Nephron progenitor cell (in vitro differentiated cells): Measurements from ENCODE around the gene LRPAP1.
A peak's percentile ranks its signal among the peaks of the same experiment; 100 is the strongest.
"Not testable (repeated sequence)": the region's sequence is repeated elsewhere in the genome, so short reads cannot be mapped to it uniquely, and the experiment has no call there.

Experiments used
- DNase-seq: peaks from one replicate; pipeline ENCODE4 v3.0.0; 2021
- H3K27ac Mint-ChIP-seq: 2 replicates; pipeline ENCODE4 v1.8.0; 2021; ENCODE audit warnings: mild to moderate bottlenecking, moderate library complexity, mixed read lengths
- H3K27me3 Mint-ChIP-seq: 2 replicates; pipeline ENCODE4 v1.8.0; 2021; ENCODE audit warnings: mild to moderate bottlenecking, low read depth, mixed read lengths; ENCODE audit not compliant: poor library complexity
- H3K36me3 Mint-ChIP-seq: 2 replicates; pipeline ENCODE4 v1.8.0; 2021; ENCODE audit warnings: low read depth, mixed read lengths
- H3K4me1 Mint-ChIP-seq: 2 replicates; pipeline ENCODE4 v1.8.0; 2021; ENCODE audit warnings: mixed read lengths
- H3K4me3 Mint-ChIP-seq: 2 replicates; pipeline ENCODE4 v1.8.0; 2021; ENCODE audit warnings: mild to moderate bottlenecking, moderate library complexity, mixed read lengths
- H3K9me3 Mint-ChIP-seq: 2 replicates; pipeline ENCODE4 v1.8.0; 2021; ENCODE audit warnings: mild to moderate bottlenecking, moderate library complexity, mixed read lengths
- CTCF ChIP-seq: fragments of 200-600 bp; sonication (generic); IDR thresholded peaks from 2 replicates; pipeline ENCODE4 v1.5.0; 2021; ENCODE audit warnings: antibody characterized with exemption

The LRPAP1 gene

GRCh38 chr4:3462790-3463415 is 69.3 kb downstream of the LRPAP1 start, which contains the start of gene DOK7:
TSS of gene DOK7 (plus strand) at chr4:3463306. CDS start at chr4:3463376, 70 bp downstream.
- DNase-seq = peak; percentile 80
- H3K4me1 Mint-ChIP-seq = peaks cover 30% of the 10 kb centered on the region
- TF ChIP-seq CTCF = no peak
- no peak within 1 kb of the TSS for H3K27ac Mint-ChIP-seq
- H3K27me3 Mint-ChIP-seq = peaks cover 19% of the 10 kb centered on the region
- peak within 1 kb of the TSS; percentile 64 for H3K4me3 Mint-ChIP-seq
- no peaks in the 10 kb centered on the region for H3K36me3 Mint-ChIP-seq
- H3K9me3 Mint-ChIP-seq = peaks cover 9% of the 10 kb centered on the region

DNA sequence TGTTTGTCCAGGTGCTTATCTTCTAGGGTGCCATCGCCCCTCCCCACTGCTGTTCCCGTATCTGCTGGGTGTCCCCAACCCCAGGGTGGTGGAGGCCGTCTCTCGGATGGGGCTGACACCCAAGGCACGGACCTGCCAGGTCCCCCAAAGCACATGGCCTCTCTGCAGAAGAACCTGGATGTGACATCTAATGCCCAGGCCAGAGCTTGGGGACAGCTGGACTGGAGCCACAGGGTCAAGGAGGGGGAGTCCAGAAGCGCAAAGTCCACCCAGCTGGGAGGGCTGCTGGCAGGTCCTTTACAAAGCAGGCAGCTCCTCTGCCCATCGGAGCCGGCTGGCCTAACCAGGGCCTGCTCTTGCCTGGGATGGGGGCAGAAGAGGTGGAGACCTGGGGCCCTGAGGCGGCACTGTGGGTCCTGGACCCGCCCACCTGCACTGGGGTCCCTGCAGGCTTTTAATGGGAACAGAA is 69.9 kb downstream of the LRPAP1 start:
- H3K36me3 Mint-ChIP-seq = no peaks in the 10 kb centered on the region
- H3K27me3 Mint-ChIP-seq = peaks cover 19% of the 10 kb centered on the region
- no peak for TF ChIP-seq CTCF
- H3K4me1 Mint-ChIP-seq = peaks cover 30% of the 10 kb centered on the region
- DNase-seq = no peak
- H3K27ac Mint-ChIP-seq = no peak overlapping the region
- peak overlapping the region; percentile 64 for H3K4me3 Mint-ChIP-seq
- peaks cover 10% of the 10 kb centered on the region for H3K9me3 Mint-ChIP-seq

- H3K4me3 Mint-ChIP-seq = no peak overlapping the region
- DNase-seq = no peak
- peaks cover 30% of the 10 kb centered on the region for H3K4me1 Mint-ChIP-seq
- peaks cover 16% of the 10 kb centered on the region for H3K9me3 Mint-ChIP-seq
- TF ChIP-seq CTCF = no peak
- H3K27ac Mint-ChIP-seq = no peak overlapping the region
- peaks cover 19% of the 10 kb centered on the region for H3K27me3 Mint-ChIP-seq
- H3K36me3 Mint-ChIP-seq = no peaks in the 10 kb centered on the region
Measured at GRCh38 chr4:3461515-3462291, 70.5 kb downstream of the LRPAP1 start.

DNA sequence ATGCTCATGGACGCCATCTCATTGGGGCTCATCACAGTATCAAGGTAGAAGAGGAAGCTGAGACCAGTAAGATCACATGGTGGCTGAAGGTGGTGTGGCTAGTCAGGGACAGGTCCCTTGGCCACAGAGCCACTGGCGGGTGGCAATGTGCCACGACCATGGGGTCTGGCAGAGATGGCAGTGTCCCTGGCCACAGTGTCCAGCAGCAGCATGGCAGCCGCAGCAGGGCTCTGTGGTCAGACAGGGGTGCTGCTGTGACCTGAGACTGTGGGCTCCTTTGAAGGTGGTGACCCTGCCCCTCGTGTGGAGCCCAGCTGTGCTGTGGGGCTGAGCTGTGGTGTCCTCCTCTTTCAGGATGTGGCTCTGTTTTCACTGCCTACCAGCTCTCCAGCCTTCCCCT is 71.3 kb downstream of the LRPAP1 start:
- no peak for TF ChIP-seq CTCF
- Mint-ChIP-seq H3K27ac (no peak overlapping the region), H3K9me3 (peaks cover 24% of the 10 kb centered on the region), H3K4me1 (peaks cover 26% of the 10 kb centered on the region), H3K27me3 (peaks cover 19% of the 10 kb centered on the region), H3K36me3 (no peaks in the 10 kb centered on the region), H3K4me3 (no peak overlapping the region)
- DNase-seq = no peak

- Mint-ChIP-seq H3K27me3 (peaks cover 16% of the 10 kb centered on the region), H3K4me1 (peaks cover 12% of the 10 kb centered on the region), H3K9me3 (peaks cover 42% of the 10 kb centered on the region)
- not testable (repeated sequence) for H3K27ac Mint-ChIP-seq, H3K36me3 Mint-ChIP-seq, DNase-seq, H3K4me3 Mint-ChIP-seq
Measured at GRCh38 chr4:3459156-3459555, 73.1 kb downstream of the LRPAP1 start.

DNA sequence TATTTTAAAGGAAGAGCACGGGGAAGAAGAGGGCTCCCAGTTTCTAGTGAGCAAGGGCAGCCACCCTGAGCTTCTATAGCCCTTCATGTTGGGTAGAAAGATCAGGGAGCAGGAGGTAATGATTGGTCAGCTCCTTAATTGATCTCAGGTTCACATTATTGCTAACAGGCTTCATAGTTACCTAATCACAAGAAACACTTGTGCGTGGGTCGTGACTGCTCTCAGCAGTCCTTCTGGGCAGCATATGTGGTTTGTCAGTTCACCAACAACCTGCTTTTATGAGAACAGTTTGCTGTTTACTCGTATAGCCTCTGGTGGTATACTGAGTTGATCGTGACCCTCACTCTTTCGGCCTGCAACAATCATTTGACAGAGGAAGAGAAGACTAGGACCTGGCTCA is 73.9 kb downstream of the LRPAP1 start:
- no peak overlapping the region for H3K4me3 Mint-ChIP-seq
- peaks cover 49% of the 10 kb centered on the region for H3K9me3 Mint-ChIP-seq
- peaks cover 9% of the 10 kb centered on the region for H3K36me3 Mint-ChIP-seq
- TF ChIP-seq CTCF = no peak
- H3K27ac Mint-ChIP-seq = no peak overlapping the region
- H3K4me1 Mint-ChIP-seq = peaks cover 12% of the 10 kb centered on the region
- DNase-seq = no peak
- peaks cover 15% of the 10 kb centered on the region for H3K27me3 Mint-ChIP-seq

DNA sequence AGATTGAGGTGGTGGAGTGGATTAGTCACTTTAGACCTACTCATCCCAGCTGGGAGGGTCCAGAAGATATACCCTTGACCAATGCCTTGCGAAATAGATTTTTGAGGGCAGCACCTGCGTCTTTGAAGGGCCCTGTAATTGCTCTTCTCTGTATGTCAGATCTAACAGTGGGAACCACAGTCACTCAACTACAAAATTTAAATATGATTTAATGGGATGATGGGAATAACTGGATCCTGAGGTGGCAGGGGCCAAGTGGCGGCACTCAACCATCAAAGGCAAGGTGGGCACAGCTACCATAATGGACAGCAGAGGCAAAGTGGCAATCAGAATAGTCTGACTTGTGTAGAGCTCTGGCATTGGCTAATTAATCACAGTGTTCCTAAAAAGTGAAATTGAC is 76.6 kb downstream of the LRPAP1 start:
- not testable (repeated sequence) for H3K4me1 Mint-ChIP-seq, H3K4me3 Mint-ChIP-seq, H3K36me3 Mint-ChIP-seq, H3K27ac Mint-ChIP-seq, DNase-seq
- H3K9me3 Mint-ChIP-seq = peaks cover 47% of the 10 kb centered on the region
- peaks cover 21% of the 10 kb centered on the region for H3K27me3 Mint-ChIP-seq
